GM19397 (cell line): ENCODE measurements around the gene RBFOX2.
"Not testable (repeated sequence)": the region's sequence is repeated elsewhere in the genome, so short reads cannot be mapped to it uniquely, and the experiment has no call there.

Experiments used
- ATAC-seq: cut with Tn5 transposase; IDR thresholded peaks from one replicate; pipeline ENCODE4 v1.9.1; 2021; ENCODE audit warnings: mild to moderate bottlenecking, moderate library complexity; ENCODE audit not compliant: unreplicated experiment

Gene RBFOX2

GRCh38 chr22:35721960-35722359, 306.7 kb downstream of the RBFOX2 start:
- ATAC-seq: no peak

- no peak for ATAC-seq
These were observed 309.3 kb downstream of the RBFOX2 start for GRCh38 chr22:35719212-35719875.

- ATAC-seq: no peak
These were observed 311.1 kb downstream of the RBFOX2 start, which contains the start of gene APOL5 for GRCh38 chr22:35717572-35717971. APOL5 (plus strand) TSS chr22:35717872; CDS start chr22:35717872, 0 bp downstream.

- no peak for ATAC-seq
These were observed 316.0 kb downstream of the RBFOX2 start for GRCh38 chr22:35712672-35713071.

GRCh38 chr22:35711336-35711735, 317.3 kb downstream of the RBFOX2 start:
- ATAC-seq: no peak

GRCh38 chr22:35708917-35709316, 319.7 kb downstream of the RBFOX2 start:
- ATAC-seq: no peak

- no peak for ATAC-seq
These were observed 320.2 kb downstream of the RBFOX2 start for GRCh38 chr22:35708453-35708852.

GRCh38 chr22:35705141-35705540, 323.5 kb downstream of the RBFOX2 start:
- no peak for ATAC-seq

GRCh38 chr22:35703861-35704584, 324.6 kb downstream of the RBFOX2 start:
- no peak for ATAC-seq

GRCh38 chr22:35699852-35700251, 328.8 kb downstream of the RBFOX2 start:
- not testable (repeated sequence) for ATAC-seq

GRCh38 chr22:35697142-35697541, 331.5 kb downstream of the RBFOX2 start:
- no peak for ATAC-seq

GRCh38 chr22:35695202-35695601, 333.4 kb downstream of the RBFOX2 start:
- ATAC-seq: no peak

GRCh38 chr22:35690001-35690400, 338.6 kb downstream of the RBFOX2 start:
- no peak for ATAC-seq

- no peak for ATAC-seq
These were observed 339.5 kb downstream of the RBFOX2 start for GRCh38 chr22:35688913-35689675.
